ENCODE measurements around the gene IMMT.

Gene IMMT

GRCh38 chr2:86195808-86196387 lies 636 bp upstream of the IMMT start:
- peak in 1 of 3 donors; percentile 7 for DNase-seq

DNA sequence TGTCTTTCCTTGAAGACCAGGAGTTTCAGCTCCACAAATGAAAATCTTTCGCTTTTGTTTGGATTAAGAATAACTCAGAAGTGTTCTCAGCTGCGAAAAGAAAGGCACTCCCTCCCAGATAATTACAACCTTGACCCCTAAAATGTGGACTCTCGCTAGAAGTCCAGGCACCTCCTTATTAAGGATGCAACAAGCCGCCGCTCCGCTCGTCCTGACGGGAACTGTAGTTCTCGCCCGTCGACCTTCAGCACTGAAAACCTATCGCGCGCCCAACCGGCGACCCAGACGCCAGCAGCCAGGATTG lies 559 bp downstream of the IMMT start:
- DNase-seq: peak in 1 of 3 donors; percentile 97

- peak in 2 of 3 donors; percentile 10 to 25 for DNase-seq
Observed at GRCh38 chr2:86193901-86194567, 1.2 kb downstream of the IMMT start.

DNA sequence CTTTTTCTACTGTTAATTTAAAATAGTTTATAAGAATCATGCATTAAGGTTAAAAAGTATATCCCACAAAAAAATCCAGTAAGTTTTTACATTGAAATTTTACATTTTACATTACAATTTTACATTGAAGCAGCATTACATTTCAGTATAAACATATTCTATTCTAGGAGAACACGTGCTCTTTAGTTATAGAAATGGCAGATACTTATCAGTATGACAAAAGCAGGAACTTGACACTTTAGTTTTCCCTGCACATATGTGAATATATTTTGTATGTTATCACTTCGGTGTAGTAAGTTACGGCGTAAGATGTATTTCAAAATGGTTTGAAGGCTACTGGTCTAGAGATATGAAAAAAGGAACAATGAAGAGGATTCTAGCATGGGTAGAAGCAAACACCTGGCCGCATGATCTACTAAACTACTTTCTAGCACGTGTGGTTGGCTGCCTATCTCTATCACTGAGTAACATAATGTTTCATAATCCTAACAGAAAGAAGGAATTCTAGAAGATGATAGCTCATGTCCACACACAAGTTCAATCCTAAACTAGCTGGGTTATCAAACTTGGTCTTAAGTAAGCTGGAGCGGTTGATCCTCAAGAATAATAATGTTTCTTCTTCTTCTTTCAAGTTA lies 5.4 kb downstream of the IMMT start:
- DNase-seq: no peak

- DNase-seq: no peak
Observed at GRCh38 chr2:86186431-86186830, 8.8 kb downstream of the IMMT start.

DNA sequence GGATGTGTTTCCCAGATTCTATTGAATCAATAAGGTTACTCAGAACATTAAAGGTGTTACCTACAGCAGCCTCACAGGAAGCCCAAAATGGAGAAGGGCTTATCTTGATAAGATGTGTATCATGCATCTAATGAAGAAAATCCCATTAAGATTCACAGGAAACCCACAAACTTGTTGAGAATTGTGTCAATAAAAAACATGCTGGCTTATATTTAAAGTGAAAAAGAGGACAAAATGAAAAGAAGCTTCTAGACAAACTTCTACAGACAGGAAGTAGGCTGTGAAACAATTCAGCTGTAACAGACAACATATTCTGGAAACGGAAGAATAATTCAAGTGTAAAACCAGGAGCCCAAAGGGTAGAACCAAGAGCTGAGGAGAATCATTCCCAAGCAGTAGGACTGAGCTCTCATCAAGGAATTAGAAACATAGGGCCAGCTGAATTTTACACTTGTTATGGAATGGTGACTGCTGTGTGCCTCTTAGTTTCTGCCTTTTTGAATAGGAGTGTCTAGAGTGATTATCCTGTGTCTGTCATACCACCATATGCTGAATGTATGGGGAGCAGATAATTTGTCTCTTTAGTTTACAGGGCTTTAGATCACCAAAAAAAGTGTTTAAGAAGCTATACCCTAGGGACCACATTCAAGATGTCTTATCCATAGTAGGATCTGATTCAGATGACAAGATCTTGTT lies 9.6 kb downstream of the IMMT start:
- no peak for DNase-seq

- DNase-seq: no peak
Observed at GRCh38 chr2:86176597-86176996, 18.7 kb downstream of the IMMT start.

GRCh38 chr2:86175828-86176227 lies 19.4 kb downstream of the IMMT start:
- DNase-seq: no peak

- DNase-seq: peak in 2 of 3 donors; percentile 31 to 43
Observed at GRCh38 chr2:86174445-86174844, 20.8 kb downstream of the IMMT start.

- no peak for DNase-seq
Observed at GRCh38 chr2:86172610-86173009, 22.7 kb downstream of the IMMT start.

DNA sequence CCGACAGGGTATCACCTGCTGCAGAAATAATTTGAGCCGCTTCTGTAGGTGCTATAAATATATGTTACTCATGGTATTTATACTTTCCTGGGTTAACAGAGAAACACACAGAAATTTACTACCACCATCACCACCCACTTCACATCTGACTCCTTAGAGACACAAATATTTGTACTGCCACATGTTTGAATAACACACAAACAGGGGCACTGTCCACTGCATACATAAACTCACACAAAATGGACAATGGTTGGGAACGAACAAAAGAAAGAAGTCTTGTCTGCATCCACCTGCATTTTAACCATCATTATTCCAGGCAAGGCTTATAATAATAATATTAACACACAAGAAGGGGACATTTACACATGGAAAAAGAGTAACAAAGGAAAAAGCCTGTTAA lies 24.0 kb downstream of the IMMT start:
- DNase-seq: no peak

DNA sequence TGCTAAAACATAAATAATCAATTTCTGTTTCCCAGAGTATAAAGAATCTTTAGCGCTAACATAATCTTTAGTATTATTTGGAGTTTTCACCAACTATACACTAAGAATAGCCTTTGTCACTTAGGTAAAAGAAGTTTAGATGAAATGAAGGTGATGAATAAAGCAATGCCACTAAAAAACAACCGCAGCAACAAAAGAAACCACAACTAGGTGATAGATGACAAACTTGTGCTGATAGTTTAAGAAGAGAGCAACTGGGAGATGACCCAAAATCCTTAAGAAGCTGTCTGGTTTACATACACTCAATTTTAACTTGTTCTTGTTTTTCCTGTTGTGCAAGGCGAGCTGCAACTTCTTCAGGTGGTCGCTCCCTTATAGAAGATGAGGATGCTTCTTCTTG lies 24.8 kb downstream of the IMMT start:
- no peak for DNase-seq

DNA sequence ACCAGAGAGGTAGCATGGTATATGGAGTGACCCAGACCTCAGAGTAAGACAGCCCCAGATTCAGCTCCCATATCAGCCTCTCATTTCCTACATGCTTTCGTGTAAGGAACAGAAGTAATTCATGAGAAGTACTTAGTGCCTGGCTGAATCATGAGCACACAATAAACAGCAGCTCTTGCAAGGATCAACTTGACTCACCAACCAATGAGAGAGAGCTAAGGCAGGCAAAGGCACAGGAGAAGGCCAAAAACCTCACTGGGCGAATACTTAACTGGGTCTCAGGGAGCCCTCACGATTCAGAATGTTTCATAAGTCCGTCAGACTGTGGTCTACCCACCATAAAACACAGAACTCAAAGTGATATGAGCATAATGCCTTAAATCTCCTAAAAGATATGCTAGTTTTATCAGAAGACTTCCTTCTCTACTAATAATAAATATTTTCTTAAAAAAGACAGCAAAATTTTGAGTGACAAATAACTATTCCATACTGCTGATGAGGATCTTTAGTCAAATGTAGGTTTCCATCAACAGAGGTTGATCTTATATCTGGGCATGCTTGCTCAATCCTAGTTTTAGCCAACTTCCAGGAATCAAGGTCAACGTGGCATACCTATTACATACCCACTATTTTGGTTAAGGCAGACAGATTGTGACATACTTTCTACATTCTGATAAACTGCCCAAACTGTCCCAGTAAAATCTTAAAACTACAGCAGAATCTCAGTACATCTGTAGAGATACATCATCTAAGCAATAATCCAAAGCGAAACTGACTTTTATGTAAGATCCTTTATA lies 34.9 kb downstream of the IMMT start:
- DNase-seq: no peak

DNA sequence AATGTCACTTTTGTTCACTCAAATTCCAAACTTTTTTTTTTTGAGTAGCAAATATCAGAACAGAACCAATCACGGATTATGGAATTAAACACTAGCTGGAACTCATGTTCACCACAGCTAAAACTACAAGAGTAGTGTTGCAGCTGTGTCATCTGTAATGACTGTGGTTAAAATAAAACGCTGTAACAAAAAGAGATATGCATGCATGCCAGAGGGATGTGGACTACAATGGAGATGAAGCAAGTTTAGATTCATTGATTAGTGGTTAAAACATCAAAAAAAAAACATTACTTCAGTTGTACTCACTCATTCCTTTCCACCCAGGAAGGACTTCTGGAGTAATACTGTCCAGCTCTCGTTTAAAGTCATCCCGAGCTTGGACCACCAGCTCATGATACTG lies 37.0 kb downstream of the IMMT start:
- no peak for DNase-seq

- no peak for DNase-seq
Observed at GRCh38 chr2:86157009-86157556, 38.2 kb downstream of the IMMT start.

GRCh38 chr2:86150502-86150901 lies 44.8 kb downstream of the IMMT start:
- no peak for DNase-seq

DNA sequence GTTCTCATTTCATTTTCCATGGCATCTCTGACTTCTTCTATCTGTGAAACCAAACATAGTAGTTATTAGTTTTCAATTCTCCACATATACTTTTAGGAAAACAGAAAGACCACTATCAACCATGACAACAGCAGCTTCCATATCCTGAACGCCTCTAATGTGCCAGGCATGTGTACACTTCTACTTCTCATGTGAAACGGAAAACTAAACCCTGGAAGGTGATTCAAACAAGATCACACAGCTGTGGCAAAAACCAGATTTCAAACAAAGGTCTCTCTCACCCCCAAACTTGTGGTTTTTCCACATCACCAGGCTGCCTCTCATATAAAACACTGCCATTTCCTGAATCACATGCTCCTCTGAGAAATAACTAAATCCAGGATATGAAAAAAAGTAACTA lies 47.5 kb downstream of the IMMT start:
- DNase-seq: no peak

DNA sequence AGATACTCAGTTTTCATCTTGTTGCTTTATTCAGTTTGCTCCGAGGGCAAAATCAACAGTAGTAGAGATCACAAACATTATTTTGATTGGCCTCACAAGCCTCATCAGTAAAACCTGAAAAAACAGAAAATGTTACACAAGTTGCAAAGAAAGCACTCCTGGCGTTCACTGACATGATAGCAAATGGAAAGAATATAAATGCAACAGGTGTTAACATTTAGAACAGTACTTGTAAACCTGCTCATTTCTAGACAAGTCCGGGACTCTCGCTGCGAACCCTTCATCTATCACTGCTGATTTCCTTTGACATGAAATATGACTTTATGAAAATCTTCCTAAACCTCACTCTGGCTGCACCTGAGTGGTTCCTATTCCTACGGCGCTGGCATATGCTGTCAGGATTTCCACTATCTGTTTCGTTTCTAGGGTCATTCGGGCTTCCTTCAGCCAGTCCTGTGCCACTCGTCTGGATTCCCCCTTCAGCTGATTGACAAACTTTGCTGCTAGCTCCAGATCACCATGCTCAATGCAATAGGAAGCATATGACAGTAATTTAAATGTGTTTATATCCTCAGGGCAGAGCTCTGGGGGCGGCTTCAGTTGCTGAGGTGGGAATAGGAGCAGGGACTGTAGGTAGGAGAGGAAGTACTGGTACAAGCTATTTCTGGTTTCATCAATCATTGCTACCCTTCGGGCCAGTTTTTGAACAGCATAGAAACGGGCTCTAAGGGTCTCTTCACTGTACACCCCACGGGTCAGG lies 51.2 kb downstream of the IMMT start:
- no peak for DNase-seq

DNA sequence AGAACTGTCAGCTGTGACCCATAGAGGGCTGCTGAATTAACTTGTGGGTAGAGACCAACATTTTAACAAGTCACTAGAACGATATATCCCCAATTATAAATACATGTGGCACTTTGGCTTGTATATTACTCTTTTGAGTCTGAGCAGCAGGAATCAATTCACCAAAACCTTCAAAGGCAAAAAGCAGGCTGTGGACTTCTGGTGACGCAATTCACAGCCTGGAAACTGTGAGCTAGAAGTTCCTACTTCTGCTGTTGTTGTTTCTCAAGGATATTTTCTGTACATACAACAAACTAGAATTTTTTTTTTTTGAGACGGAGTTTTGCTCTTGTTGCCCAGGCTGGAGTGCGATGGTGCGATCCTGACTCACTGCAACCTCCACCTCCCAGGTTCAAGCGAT lies 52.0 kb downstream of the IMMT start:
- DNase-seq: peak; percentile 23 to 58 (median 53)

DNA sequence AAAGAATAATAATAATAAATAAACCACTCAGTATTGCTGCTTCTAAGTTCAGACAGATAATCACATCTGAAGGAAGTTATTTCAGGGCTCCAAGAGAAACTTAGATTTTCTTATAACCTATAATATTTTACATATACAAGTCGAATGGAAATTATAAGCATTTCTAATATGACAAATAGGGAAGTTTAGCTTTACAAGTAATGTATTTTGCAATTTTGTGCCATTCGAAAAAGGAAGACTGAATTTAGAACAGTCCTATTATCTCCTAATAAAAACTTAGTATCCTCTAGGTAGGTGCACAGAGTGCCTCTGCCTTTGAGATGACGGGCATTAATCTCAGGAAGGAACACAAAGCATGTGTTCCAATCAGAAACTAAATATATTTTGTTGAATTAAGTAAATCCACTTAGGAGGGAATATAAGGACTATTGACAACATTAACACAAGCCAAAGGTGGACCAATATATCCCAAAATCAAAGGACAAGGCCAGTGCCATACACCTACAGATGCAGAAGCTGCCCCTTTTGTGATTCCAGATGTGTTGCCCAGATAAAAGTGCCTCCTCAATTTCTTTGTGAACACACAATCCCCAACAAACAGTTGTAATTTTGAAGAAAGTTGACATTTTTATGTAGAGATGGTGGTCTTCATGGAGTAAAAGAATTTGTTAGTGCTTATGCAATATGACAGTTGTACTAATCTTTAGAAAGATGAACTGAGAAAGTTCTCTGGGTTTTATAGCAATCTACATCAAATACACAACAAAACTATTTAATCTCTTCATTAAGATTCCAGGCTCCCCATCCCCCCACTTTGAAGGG lies 52.6 kb downstream of the IMMT start:
- peak in 2 of 3 donors; percentile 44 for DNase-seq

- DNase-seq: no peak
Observed at GRCh38 chr2:86140969-86141392, 54.3 kb downstream of the IMMT start.
